HG03135 (cell line): ENCODE data around the gene NYNRIN.
"Not testable (repeated sequence)": the region's sequence is repeated elsewhere in the genome, so short reads cannot be mapped to it uniquely, and the experiment has no call there.

Experiments used
- ATAC-seq: cut with Tn5 transposase; IDR thresholded peaks from one replicate; pipeline ENCODE4 v1.9.1; 2021; ENCODE audit warnings: mild to moderate bottlenecking, moderate library complexity; ENCODE audit not compliant: unreplicated experiment

Gene NYNRIN

GRCh38 chr14:24442240-24443052 is 43.6 kb downstream of the NYNRIN start, which contains the start of gene SDR39U1:
SDR39U1 (minus strand) TSS chr14:24442776; CDS start chr14:24442769, 7 bp downstream.
- peak; percentile 91 for ATAC-seq

GRCh38 chr14:24443053-24443665 is 44.4 kb downstream of the NYNRIN start:
- ATAC-seq: no peak

- ATAC-seq: not testable (repeated sequence)
Measured at GRCh38 chr14:24450828-24451227, 52.0 kb downstream of the NYNRIN start.

- ATAC-seq: no peak
Measured at GRCh38 chr14:24456980-24457379, 58.2 kb downstream of the NYNRIN start.

GRCh38 chr14:24458736-24459135 is 59.9 kb downstream of the NYNRIN start:
- ATAC-seq: no peak

GRCh38 chr14:24459331-24459730 is 60.5 kb downstream of the NYNRIN start:
- no peak for ATAC-seq

GRCh38 chr14:24461336-24461735 is 62.5 kb downstream of the NYNRIN start:
- no peak for ATAC-seq

GRCh38 chr14:24463017-24463883 is 64.4 kb downstream of the NYNRIN start:
- ATAC-seq: no peak

- no peak for ATAC-seq
Measured at GRCh38 chr14:24463884-24464785, 65.3 kb downstream of the NYNRIN start.

GRCh38 chr14:24465368-24465767 is 66.6 kb downstream of the NYNRIN start:
- no peak for ATAC-seq

- no peak for ATAC-seq
Measured at GRCh38 chr14:24465805-24466204, 67.0 kb downstream of the NYNRIN start.
